GM18858 (cell line): ENCODE measurements around the gene WTIP.
"Not testable (repeated sequence)": the region's sequence is repeated elsewhere in the genome, so short reads cannot be mapped to it uniquely, and the experiment has no call there.

Source experiments
- ATAC-seq: cut with Tn5 transposase; IDR thresholded peaks from one replicate; pipeline ENCODE4 v1.9.1; 2021; ENCODE audit not compliant: unreplicated experiment

Gene WTIP

GRCh38 chr19:34502582-34503411, 21.2 kb downstream of the WTIP start:
- ATAC-seq = no peak

- no peak for ATAC-seq
Observed at GRCh38 chr19:34503531-34504272, 22.1 kb downstream of the WTIP start.

GRCh38 chr19:34504273-34504808, 22.8 kb downstream of the WTIP start:
- no peak for ATAC-seq

- no peak for ATAC-seq
Observed at GRCh38 chr19:34504809-34505291, 23.3 kb downstream of the WTIP start.

GRCh38 chr19:34505321-34506025, 23.9 kb downstream of the WTIP start:
- no peak for ATAC-seq

- ATAC-seq = no peak
Observed at GRCh38 chr19:34506026-34506370, 24.4 kb downstream of the WTIP start.

DNA sequence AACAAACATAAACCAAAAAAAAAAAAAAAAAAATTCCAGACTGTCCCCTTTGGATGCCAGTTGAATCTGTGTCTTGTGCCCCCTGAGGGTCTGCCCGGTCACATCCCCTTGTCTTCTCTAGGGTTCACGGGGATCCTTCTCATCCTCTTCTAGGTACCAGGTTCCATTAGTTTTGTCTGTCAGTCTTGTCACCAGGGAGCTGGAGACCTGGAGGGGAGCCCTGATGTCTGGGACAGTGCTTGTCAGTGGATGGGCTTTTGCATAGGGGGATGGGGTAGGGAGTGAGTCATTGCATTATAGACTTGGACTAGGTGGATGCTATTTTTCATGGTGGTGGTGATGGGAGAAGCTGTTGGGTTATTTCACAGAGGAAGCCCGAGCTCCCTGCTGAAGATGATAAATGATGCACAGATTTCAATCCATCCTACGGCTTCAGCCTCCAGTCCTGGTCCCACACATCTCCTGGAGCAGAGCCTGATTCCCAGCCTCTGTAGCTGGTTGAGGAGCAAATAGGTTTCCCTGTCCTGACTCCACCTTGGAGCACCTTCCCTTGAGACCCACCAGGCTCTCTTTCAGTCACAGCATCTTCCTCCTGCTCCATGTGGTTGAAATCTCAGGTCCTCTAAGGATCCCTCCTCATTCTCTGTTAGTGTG, 26.0 kb downstream of the WTIP start:
- no peak for ATAC-seq

GRCh38 chr19:34508540-34508939, 27.0 kb downstream of the WTIP start:
- ATAC-seq = no peak

DNA sequence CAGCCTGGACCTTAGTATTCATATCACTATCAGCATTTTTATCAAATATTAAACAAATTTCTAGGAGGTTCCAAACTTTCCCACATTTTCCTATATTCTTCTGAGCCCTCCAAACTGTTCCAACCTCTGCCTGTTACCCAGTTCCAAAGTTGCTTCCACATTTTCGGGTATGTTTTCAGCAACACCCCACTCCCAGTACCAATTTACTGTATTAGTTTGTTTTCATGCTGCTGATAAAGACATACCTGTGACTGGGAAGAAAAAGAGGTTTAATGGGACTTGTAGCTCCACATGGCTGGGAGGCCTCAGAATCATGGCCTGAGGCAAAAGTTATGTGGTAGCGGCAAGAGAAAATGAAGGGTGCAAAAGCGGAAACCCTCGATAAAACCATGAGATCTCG, 29.3 kb downstream of the WTIP start:
- ATAC-seq = not testable (repeated sequence)

GRCh38 chr19:34512254-34512822, 30.8 kb downstream of the WTIP start:
- ATAC-seq = no peak

GRCh38 chr19:34513767-34514166, 32.2 kb downstream of the WTIP start:
- ATAC-seq = no peak

DNA sequence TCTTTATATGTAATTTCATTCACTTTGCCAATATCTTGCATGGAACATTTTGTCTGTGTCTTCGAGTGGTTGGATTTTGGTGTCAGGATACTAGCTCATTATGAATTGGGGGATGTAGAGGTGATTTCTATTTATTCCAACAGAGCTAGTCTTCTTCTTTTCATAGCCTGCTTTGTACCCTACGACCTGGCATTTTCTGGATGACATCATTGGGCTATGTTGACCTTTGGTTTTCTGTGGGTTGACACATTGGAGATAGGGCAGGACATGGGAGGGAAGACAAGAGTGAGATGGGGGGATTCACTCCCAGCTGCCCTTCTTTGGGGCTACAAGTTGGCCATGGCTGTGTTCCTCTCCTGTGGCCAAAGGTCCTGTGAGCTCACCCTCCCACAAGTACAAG, 38.0 kb downstream of the WTIP start:
- ATAC-seq = no peak

- ATAC-seq = no peak
Observed at GRCh38 chr19:34523408-34523807, 41.9 kb downstream of the WTIP start.

- ATAC-seq = no peak
Observed at GRCh38 chr19:34525001-34525400, 43.4 kb downstream of the WTIP start.

- ATAC-seq = no peak
Observed at GRCh38 chr19:34534206-34534605, 52.6 kb downstream of the WTIP start.

GRCh38 chr19:34539396-34539795, 57.8 kb downstream of the WTIP start:
- ATAC-seq = no peak

DNA sequence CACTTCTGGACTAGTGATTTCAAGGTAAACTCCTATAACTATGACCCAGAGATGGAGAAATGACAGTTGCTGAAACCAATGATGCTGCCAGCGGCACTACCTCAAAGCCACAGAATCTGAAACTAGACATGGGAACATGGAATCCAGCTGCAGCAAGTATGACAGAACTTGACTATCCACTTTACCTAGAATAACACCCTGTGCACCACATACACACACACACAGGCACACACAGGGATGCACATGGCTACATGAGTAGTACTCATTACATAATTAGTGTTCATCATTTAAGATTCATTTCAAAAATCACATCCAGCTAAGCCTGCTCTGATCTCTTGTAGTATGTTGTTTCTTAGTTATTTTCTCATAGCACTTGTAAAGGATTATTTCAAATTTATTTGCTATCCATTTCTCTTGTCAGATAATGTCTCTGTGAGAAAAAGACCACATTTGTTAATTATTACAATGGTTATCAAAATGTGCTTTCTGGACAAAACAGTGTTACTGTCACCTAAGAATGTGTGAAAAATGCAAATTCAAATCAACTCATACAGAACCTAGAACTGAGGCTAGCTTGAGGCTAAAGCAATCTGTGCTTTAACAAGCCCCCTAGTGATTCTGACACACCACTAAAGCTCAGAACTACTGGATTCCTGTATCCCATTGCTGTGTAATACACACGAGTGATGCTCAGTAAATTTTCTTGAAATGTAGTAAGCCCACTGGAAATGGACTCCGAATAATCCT, 59.4 kb downstream of the WTIP start:
- ATAC-seq = no peak

GRCh38 chr19:34549833-34550232, 68.3 kb downstream of the WTIP start:
- no peak for ATAC-seq

- ATAC-seq = no peak
Observed at GRCh38 chr19:34555447-34555846, 73.9 kb downstream of the WTIP start.

DNA sequence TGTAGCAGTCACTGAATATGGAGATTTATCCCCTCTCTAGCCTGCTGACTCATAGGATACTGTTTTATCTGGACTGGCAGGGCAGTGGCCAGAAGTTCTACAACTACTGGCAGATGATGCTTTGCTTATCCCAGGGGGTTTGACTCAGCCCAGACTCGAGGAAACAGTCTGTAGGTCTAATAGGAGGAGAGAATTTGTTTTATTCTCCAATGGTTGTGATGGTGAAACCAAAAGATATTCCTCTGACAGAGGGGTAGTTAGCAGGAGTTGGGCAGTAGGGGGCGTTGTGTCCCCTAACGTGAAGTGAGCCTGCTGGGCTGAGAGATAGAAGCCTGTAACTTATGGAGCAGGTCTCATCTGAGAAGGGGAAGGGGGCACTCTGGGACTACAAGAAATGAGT, 74.9 kb downstream of the WTIP start:
- no peak for ATAC-seq
